H1 (cell line): Measurements from ENCODE around the gene SRGAP3.

ENCODE experiments used
- HDAC2 ChIP-seq, 2 experiments: fragments of 300-600 bp in 1 of 2; sonication (generic) in 1 of 2; IDR thresholded peaks; 2 replicates each; pipeline ENCODE4 v1.6.1; 2011 to 2012; ENCODE audit warnings: low read depth in 2 of 2, low read length in 2 of 2, mild to moderate bottlenecking in 2 of 2, moderate library complexity in 2 of 2, borderline replicate concordance in 1 of 2, inconsistent platforms in 1 of 2
- MAFK ChIP-seq: IDR thresholded peaks from 2 replicates; pipeline ENCODE4 v1.6.1; 2012; ENCODE audit warnings: low read depth, mild to moderate bottlenecking, improper control_type of control experiment, low read length

GRCh38 chr3:8954938-8955763 lies 294.3 kb downstream of the SRGAP3 start:
- TF ChIP-seq HDAC2 (IDR thresholded peaks at IDR 0.05; ENCODE audit: borderline replicate concordance in 1 of 2, low read depth in 2 of 2, low read length in 2 of 2): no peak
- no peak for TF ChIP-seq MAFK
